Fibroblast of lung (primary cell): ENCODE data around the gene KCND2.

Experiments
- CTCF ChIP-seq, 2 donors: IDR thresholded peaks in 1 of 2; conservative IDR thresholded peaks in 1 of 2; 1 replicate in 1 of 2; 2 replicates in 1 of 2; pipeline ENCODE4 v1.5.1; 2011 to 2012; ENCODE audit warnings: low read length in 2 of 2, control low read depth in 1 of 2, inconsistent platforms in 1 of 2, low read depth in 1 of 2, mild to moderate bottlenecking in 1 of 2
- EZH2 ChIP-seq: IDR thresholded peaks from 2 replicates; pipeline ENCODE4 v1.5.1; 2012; ENCODE audit warnings: low read length, control low read depth, mild to moderate bottlenecking; ENCODE audit errors: missing control alignments

- TF ChIP-seq CTCF (conservative IDR thresholded peaks at IDR 0.05 in 1 of 2, IDR thresholded peaks at IDR 0.05 in 1 of 2; ENCODE audit: low read depth in 1 of 2, low read length in 2 of 2): no peak
- no peak for TF ChIP-seq EZH2
Observed at GRCh38 chr7:120588862-120589261, 315.9 kb downstream of the KCND2 start.
